ENCODE data around the gene NELFA.

DNA sequence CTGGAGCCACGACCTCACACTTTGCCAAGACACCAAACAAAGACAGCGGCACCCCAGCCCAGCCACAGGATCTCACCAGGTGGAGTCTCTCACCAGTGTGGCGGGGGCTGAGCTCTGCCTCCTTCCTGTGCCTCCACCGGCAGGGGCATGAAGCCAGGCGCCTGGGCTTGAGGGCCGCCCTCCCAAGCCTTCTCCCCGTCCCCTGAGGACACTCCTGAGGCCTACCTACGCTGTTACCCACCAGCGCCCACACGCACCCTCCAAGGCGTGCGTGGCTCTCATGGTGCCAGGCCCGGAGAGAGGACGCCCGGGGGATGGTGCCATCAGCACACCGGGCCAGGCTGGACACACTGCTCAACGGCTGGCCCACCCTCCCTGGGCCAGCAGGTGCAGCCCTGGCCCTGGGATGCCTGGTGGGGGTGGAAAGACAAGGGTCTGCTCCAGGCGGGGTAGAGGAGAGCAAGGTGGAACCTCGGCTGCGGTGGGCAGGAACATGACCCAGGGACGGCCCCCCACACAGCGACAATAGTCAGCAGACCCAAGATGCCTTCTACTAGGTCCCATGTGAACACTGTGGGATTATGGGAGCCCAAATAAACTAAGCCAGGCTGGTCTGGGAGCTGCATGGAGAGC, 22.1 kb downstream of the NELFA start:
- no peak for TF ChIP-seq TAF1 (conservative IDR thresholded peaks at IDR 0.05)
- TF ChIP-seq HNF4G (IDR thresholded peaks at IDR 0.05) = no peak
